H9 (cell line): ENCODE data around the gene RIOK1. TPM values are rescaled to one million over a fixed set of nuclear protein-coding genes. Genes with fewer than 3 reads are reported as not detected.

Experiments
- DNase-seq: peaks from one replicate; pipeline ENCODE4 v3.0.0-alpha.2; 2017
- H2AFZ ChIP-seq: one replicate; pipeline ENCODE4 v1.6.1; 2013; ENCODE audit warnings: mild to moderate bottlenecking, low read length, control low read depth, moderate library complexity
- H2AK5ac ChIP-seq: 2 replicates; pipeline ENCODE4 v1.6.1; 2013; ENCODE audit warnings: low read length, control low read depth, mixed read lengths; ENCODE audit not compliant: insufficient read length
- H2BK120ac ChIP-seq: one replicate; pipeline ENCODE4 v1.6.1; 2013; ENCODE audit warnings: low read depth, mild to moderate bottlenecking, low read length, control low read depth, inconsistent platforms; ENCODE audit not compliant: poor library complexity, severe bottlenecking
- H2BK12ac ChIP-seq: 2 replicates; pipeline ENCODE4 v1.6.1; 2013; ENCODE audit warnings: low read length, control low read depth, mixed read lengths, low read depth; ENCODE audit not compliant: insufficient read length
- H2BK15ac ChIP-seq: 2 replicates; pipeline ENCODE4 v1.6.1; 2013; ENCODE audit warnings: low read depth, low read length, control low read depth
- H2BK20ac ChIP-seq: one replicate; pipeline ENCODE4 v1.6.1; 2013; ENCODE audit warnings: low read depth, mild to moderate bottlenecking, low read length, control low read depth, inconsistent platforms; ENCODE audit not compliant: poor library complexity, severe bottlenecking
- H2BK5ac ChIP-seq: 2 replicates; pipeline ENCODE4 v1.6.1; 2013; ENCODE audit warnings: low read length, control low read depth, mixed read lengths; ENCODE audit not compliant: insufficient read length
- H3K14ac ChIP-seq: 2 replicates; pipeline ENCODE4 v1.6.1; 2013; ENCODE audit warnings: low read length, control low read depth; ENCODE audit not compliant: insufficient read depth
- H3K18ac ChIP-seq: 2 replicates; pipeline ENCODE4 v1.6.1; 2013; ENCODE audit warnings: low read depth, mild to moderate bottlenecking, mixed read lengths, low read length, control low read depth; ENCODE audit not compliant: insufficient read length
- H3K23ac ChIP-seq: 2 replicates; pipeline ENCODE4 v1.6.1; 2013; ENCODE audit warnings: low read length, control low read depth, mixed read lengths, low read depth; ENCODE audit not compliant: insufficient read length
- H3K23me2 ChIP-seq: 2 replicates; pipeline ENCODE4 v1.6.1; 2013; ENCODE audit warnings: low read depth, mild to moderate bottlenecking, mixed read lengths, low read length, control low read depth; ENCODE audit not compliant: insufficient read length, poor library complexity, severe bottlenecking
- H3K27ac ChIP-seq: 2 replicates; pipeline ENCODE4 v1.5.1; 2013; ENCODE audit warnings: low read length, control low read depth, mixed read lengths, low read depth; ENCODE audit not compliant: insufficient read length
- H3K27me3 ChIP-seq: 2 replicates; pipeline ENCODE4 v1.6.1; 2013; ENCODE audit warnings: low read length, control low read depth, inconsistent platforms; ENCODE audit not compliant: insufficient read depth
- H3K4ac ChIP-seq: 2 replicates; pipeline ENCODE4 v1.6.1; 2013; ENCODE audit warnings: low read depth, mild to moderate bottlenecking, control low read depth, inconsistent platforms, low read length, moderate library complexity
- H3K4me1 ChIP-seq: 2 replicates; pipeline ENCODE4 v1.6.1; 2013; ENCODE audit warnings: low read length, control low read depth, inconsistent platforms; ENCODE audit not compliant: insufficient read depth
- H3K4me2 ChIP-seq: 2 replicates; pipeline ENCODE4 v1.6.1; 2013; ENCODE audit warnings: low read length, control low read depth, mixed read lengths; ENCODE audit not compliant: insufficient read length, insufficient read depth
- H3K56ac ChIP-seq: 2 replicates; pipeline ENCODE4 v1.6.1; 2013; ENCODE audit warnings: low read depth, mild to moderate bottlenecking, mixed read lengths, low read length, control low read depth; ENCODE audit not compliant: insufficient read length
- H3K79me1 ChIP-seq: 2 replicates; pipeline ENCODE4 v1.6.1; 2013; ENCODE audit warnings: low read depth, mild to moderate bottlenecking, moderate library complexity, low read length, control low read depth, inconsistent platforms; ENCODE audit not compliant: insufficient read depth, poor library complexity, severe bottlenecking
- H3K79me2 ChIP-seq: 2 replicates; pipeline ENCODE4 v1.6.1; 2013; ENCODE audit warnings: low read length, control low read depth, inconsistent platforms; ENCODE audit not compliant: insufficient read depth
- H3K9ac ChIP-seq: 2 replicates; pipeline ENCODE4 v1.6.1; 2013; ENCODE audit warnings: low read length, control low read depth, mixed read lengths; ENCODE audit not compliant: insufficient read length; ENCODE audit errors: extremely low read depth
- H3K9me3 ChIP-seq: one replicate; pipeline ENCODE4 v1.6.1; 2013; ENCODE audit warnings: low read depth, low read length, inconsistent platforms; ENCODE audit not compliant: control insufficient read depth
- H3T11ph ChIP-seq: one replicate; pipeline ENCODE4 v1.6.1; 2013; ENCODE audit warnings: mild to moderate bottlenecking, low read length, control low read depth, inconsistent platforms
- H4K20me1 ChIP-seq: one replicate; pipeline ENCODE4 v1.6.1; 2013; ENCODE audit not compliant: control insufficient read depth, insufficient read length, insufficient read depth
- H4K5ac ChIP-seq: 2 replicates; pipeline ENCODE4 v1.6.1; 2013; ENCODE audit warnings: low read depth, mild to moderate bottlenecking, mixed read lengths, low read length, control low read depth; ENCODE audit not compliant: insufficient read length
- H4K8ac ChIP-seq: replicated peaks from 2 replicates; pipeline ENCODE4 v1.6.1; 2013; ENCODE audit warnings: low read length, control low read depth, mixed read lengths, low read depth; ENCODE audit not compliant: insufficient read length
- H4K91ac ChIP-seq: 2 replicates; pipeline ENCODE4 v1.6.1; 2013; ENCODE audit warnings: low read depth, mild to moderate bottlenecking, moderate library complexity, mixed read lengths, low read length, control low read depth; ENCODE audit not compliant: insufficient read length
- H3K27ac Mint-ChIP-seq, 3 experiments: 2 replicates in 2 of 3; 3 replicates in 1 of 3; pipeline ENCODE4 v1.8.0; 2020 to 2021; ENCODE audit warnings: mixed read lengths in 3 of 3, mild to moderate bottlenecking in 1 of 3, moderate library complexity in 1 of 3
- H3K27me3 Mint-ChIP-seq: 2 replicates; pipeline ENCODE4 v1.8.0; 2021; ENCODE audit warnings: low read depth, mild to moderate bottlenecking, moderate library complexity, mixed read lengths
- H3K36me3 Mint-ChIP-seq, 3 experiments: 2 replicates in 2 of 3; 3 replicates in 1 of 3; pipeline ENCODE4 v1.8.0; 2020 to 2021; ENCODE audit warnings: low read depth in 3 of 3, mixed read lengths in 3 of 3; ENCODE audit not compliant: insufficient read depth in 1 of 3
- H3K4me1 Mint-ChIP-seq, 2 experiments: 2 replicates each; pipeline ENCODE4 v1.8.0; 2020; ENCODE audit warnings: mixed read lengths in 2 of 2
- H3K4me3 Mint-ChIP-seq, 2 experiments: 2 replicates in 1 of 2; 3 replicates in 1 of 2; pipeline ENCODE4 v1.8.0; 2020 to 2021; ENCODE audit warnings: mild to moderate bottlenecking in 2 of 2, mixed read lengths in 2 of 2, moderate library complexity in 1 of 2
- H3K9me3 Mint-ChIP-seq, 2 experiments: 2 replicates in 1 of 2; 3 replicates in 1 of 2; pipeline ENCODE4 v1.8.0; 2020; ENCODE audit warnings: mild to moderate bottlenecking in 2 of 2, mixed read lengths in 2 of 2, moderate library complexity in 1 of 2
- CTCF ChIP-seq: fragments of 200-600 bp; sonication (generic); conservative IDR thresholded peaks from 3 replicates; pipeline ENCODE4 v1.8.0; 2021; ENCODE audit warnings: antibody characterized with exemption, mild to moderate bottlenecking
- WGBS: extraction: QIAGEN DNeasy Blood & Tissue Kit; methylation state at CpG from one replicate; pipeline ENCODE4 v1.1.7; 2013; ENCODE audit warnings: missing lambda C conversion rate, low lambda C conversion rate, mixed read lengths; ENCODE audit not compliant: insufficient read length; ENCODE audit errors: extremely low coverage; 5-methylcytosine and 5-hydroxymethylcytosine counted together
- total RNA-seq: library from RNA; stranded (reverse); gene quantifications from 2 replicates; pipeline ENCODE4 v1.2.1, GENCODE V29; 2021

Gene RIOK1
- total RNA-seq, 1 experiment from 2014 or later: 40.0 TPM

- no peaks in the 10 kb centered on the region for H3K4me1 Mint-ChIP-seq
- H3K36me3 Mint-ChIP-seq: no peaks in the 10 kb centered on the region
- no CpG with 5 or more reads among the region's 7 CpGs for WGBS
Measured at GRCh38 chr6:7367408-7367807, 22.2 kb upstream of the RIOK1 start.

More at GRCh38 chr6:7367408-7367807, 22.2 kb upstream of the RIOK1 start:
- H3K27ac Mint-ChIP-seq: no peak overlapping the region
- Histone ChIP-seq H4K20me1 (no peaks in the 10 kb centered on the region), H3K9ac (no peak overlapping the region), H3K23ac (no peak overlapping the region), H3K23me2 (no peaks in the 10 kb centered on the region), H3K4me1 (no peaks in the 10 kb centered on the region), H3K9me3 (no peaks in the 10 kb centered on the region), H2BK20ac (no peak overlapping the region), H3K27me3 (no peaks in the 10 kb centered on the region), H3K4ac (no peak overlapping the region), H3K79me2 (no peaks in the 10 kb centered on the region), H3K27ac (no peak overlapping the region), H4K91ac (no peak overlapping the region), H3K79me1 (no peaks in the 10 kb centered on the region), H4K8ac (no peak overlapping the region), H2BK5ac (no peak overlapping the region), H3K4me2 (no peak overlapping the region), H2BK12ac (no peak overlapping the region), H2BK120ac (no peak overlapping the region), H3T11ph (no peak overlapping the region), H3K14ac (no peak overlapping the region), H2AK5ac (no peak overlapping the region), H3K56ac (no peak overlapping the region), H2AFZ (no peak overlapping the region), H2BK15ac (no peak overlapping the region), H4K5ac (no peak overlapping the region), H3K18ac (no peak overlapping the region)
- TF ChIP-seq CTCF: no peak
- H3K9me3 Mint-ChIP-seq: no peaks in the 10 kb centered on the region
- H3K27me3 Mint-ChIP-seq: peaks cover 2% of the 10 kb centered on the region; the same call in 1 of the 2 replicates
- H3K4me3 Mint-ChIP-seq: no peak overlapping the region
- no peak for DNase-seq
